ENCODE measurements around the gene SKOR1. TPM values are rescaled to one million over a fixed set of nuclear protein-coding genes. Genes with fewer than 3 reads are reported as not detected.

The SKOR1 gene
- total RNA-seq, 1 experiment from 2014 or later: 0.13 TPM

- Histone ChIP-seq H3K36me3 (ENCODE audit: low read depth) (no peaks in the 10 kb centered on the region), H3K4me2 (no peak overlapping the region), H3K9me3 (ENCODE audit: insufficient read depth, low read depth) (no peaks in the 10 kb centered on the region), H3K4me1 (replicated peaks; ENCODE audit: insufficient read depth) (no peaks in the 10 kb centered on the region), H3K27me3 (ENCODE audit: insufficient read depth, low read depth) (no peaks in the 10 kb centered on the region), H3K27ac (no peak overlapping the region), H3K9me2 (ENCODE audit: insufficient read depth) (no peaks in the 10 kb centered on the region), H4K20me1 (ENCODE audit: insufficient read depth) (no peaks in the 10 kb centered on the region), H2AFZ (no peak overlapping the region), H3K79me2 (ENCODE audit: low read depth) (no peaks in the 10 kb centered on the region), H3F3A (ENCODE audit: insufficient read depth, low read depth) (no peaks in the 10 kb centered on the region), H3K4me3 (no peak overlapping the region)
- TF ChIP-seq CTCF (conservative IDR thresholded peaks at IDR 0.05) (no peak), EZH2 (IDR thresholded peaks at IDR 0.05; ENCODE audit: low read depth) (no peak)
- ChIA-PET CTCF (no interaction called here), POLR2A (ENCODE audit: unreplicated experiment) (no interaction called here)
- no TSS peak for BruUV-seq (replicated peaks)
- intact Hi-C loops (cut with micrococcal nuclease; ENCODE audit: unreplicated experiment): no loop called here
- no peak for DNase-seq
Observed at GRCh38 chr15:67816668-67817067, 8.6 kb upstream of the SKOR1 start.

- CTCF ChIA-PET: no interaction called here
- H3K36me3 ChIP-seq (ENCODE audit: low read depth): no peaks in the 10 kb centered on the region
- H3K4me2 ChIP-seq: no peak overlapping the region
Observed at GRCh38 chr15:67818464-67818863, 6.8 kb upstream of the SKOR1 start.

GRCh38 chr15:67819636-67820035, 5.7 kb upstream of the SKOR1 start:
- Histone ChIP-seq H4K20me1 (ENCODE audit: insufficient read depth) (no peaks in the 10 kb centered on the region), H2AFZ (no peak overlapping the region), H3K4me1 (replicated peaks; ENCODE audit: insufficient read depth) (no peaks in the 10 kb centered on the region), H3K4me2 (no peak overlapping the region), H3K79me2 (ENCODE audit: low read depth) (no peaks in the 10 kb centered on the region), H3K9me3 (ENCODE audit: insufficient read depth, low read depth) (no peaks in the 10 kb centered on the region), H3F3A (ENCODE audit: insufficient read depth, low read depth) (no peaks in the 10 kb centered on the region), H3K4me3 (no peak overlapping the region), H3K9me2 (ENCODE audit: insufficient read depth) (no peaks in the 10 kb centered on the region), H3K27ac (no peak overlapping the region), H3K36me3 (ENCODE audit: low read depth) (no peaks in the 10 kb centered on the region), H3K27me3 (ENCODE audit: insufficient read depth, low read depth) (no peaks in the 10 kb centered on the region)
- CTCF ChIA-PET: no interaction called here
- BruUV-seq (replicated peaks): no TSS peak
- intact Hi-C loops (cut with micrococcal nuclease; ENCODE audit: unreplicated experiment): no loop called here
- TF ChIP-seq CTCF (conservative IDR thresholded peaks at IDR 0.05) (no peak), EZH2 (IDR thresholded peaks at IDR 0.05; ENCODE audit: low read depth) (no peak)
- POLR2A ChIA-PET (ENCODE audit: unreplicated experiment): no interaction called here
- DNase-seq: no peak

More at GRCh38 chr15:67818464-67818863, 6.8 kb upstream of the SKOR1 start:
- no peaks in the 10 kb centered on the region for H4K20me1 ChIP-seq (ENCODE audit: insufficient read depth)
- H3K4me3 ChIP-seq: no peak overlapping the region
- intact Hi-C loops (cut with micrococcal nuclease; ENCODE audit: unreplicated experiment): no loop called here
- no peaks in the 10 kb centered on the region for H3F3A ChIP-seq (ENCODE audit: insufficient read depth, low read depth)
- H3K27me3 ChIP-seq (ENCODE audit: insufficient read depth, low read depth): no peaks in the 10 kb centered on the region
- TF ChIP-seq CTCF (conservative IDR thresholded peaks at IDR 0.05) (no peak), EZH2 (IDR thresholded peaks at IDR 0.05; ENCODE audit: low read depth) (no peak)
- H3K9me2 ChIP-seq (ENCODE audit: insufficient read depth): no peaks in the 10 kb centered on the region
- DNase-seq: no peak
- H3K27ac ChIP-seq: no peak overlapping the region
- no peaks in the 10 kb centered on the region for H3K4me1 ChIP-seq (replicated peaks; ENCODE audit: insufficient read depth)
- POLR2A ChIA-PET (ENCODE audit: unreplicated experiment): no interaction called here
- H2AFZ ChIP-seq: no peak overlapping the region
- no TSS peak for BruUV-seq (replicated peaks)
- H3K79me2 ChIP-seq (ENCODE audit: low read depth): no peaks in the 10 kb centered on the region
- no peaks in the 10 kb centered on the region for H3K9me3 ChIP-seq (ENCODE audit: insufficient read depth, low read depth)

Measured in PC-9 (cell line).